Measurements from ENCODE around the gene SUSD6.

SUSD6 gene

GRCh38 chr14:69611172-69612013, at the start of gene SUSD6:
SUSD6 (plus strand) TSS chr14:69611596; CDS start chr14:69658593, 46,997 bp downstream.
- Histone ChIP-seq H3K36me3 (ENCODE audit: insufficient read depth, low read length) (no peaks in the 10 kb centered on the region), H3K27ac (ENCODE audit: low read depth, low read length) (peak within 1 kb of the TSS; percentile 94), H3K4me1 (ENCODE audit: insufficient read depth, low read length) (peaks cover 50% of the 10 kb centered on the region), H3K27me3 (ENCODE audit: control insufficient read depth in 1 of 2, insufficient read depth in 2 of 2, low read length in 2 of 2) (no peaks in the 10 kb centered on the region), H3K9me3 (ENCODE audit: low read length) (no peaks in the 10 kb centered on the region), H3K9ac (ENCODE audit: low read length) (peak within 1 kb of the TSS; percentile 94), H3K4me3 (ENCODE audit: low read depth in 1 of 2, low read length in 2 of 2) (peak within 1 kb of the TSS; percentile 67 to 87)

- Histone ChIP-seq H3K27ac (ENCODE audit: low read depth, low read length) (no peak overlapping the region), H3K27me3 (ENCODE audit: control insufficient read depth in 1 of 2, insufficient read depth in 2 of 2, low read length in 2 of 2) (peaks cover 0 to 11% of the 10 kb centered on the region in 2 donors), H3K36me3 (ENCODE audit: insufficient read depth, low read length) (no peaks in the 10 kb centered on the region), H3K9ac (ENCODE audit: low read length) (no peak overlapping the region), H3K4me1 (ENCODE audit: insufficient read depth, low read length) (no peaks in the 10 kb centered on the region), H3K9me3 (ENCODE audit: low read length) (no peaks in the 10 kb centered on the region), H3K4me3 (ENCODE audit: low read depth in 1 of 2, low read length in 2 of 2) (no peak overlapping the region)
These were observed 49.5 kb upstream of the SUSD6 start for GRCh38 chr14:69561893-69562292.

- Histone ChIP-seq H3K9ac (ENCODE audit: low read length) (no peak overlapping the region), H3K4me1 (ENCODE audit: insufficient read depth, low read length) (peaks cover 7% of the 10 kb centered on the region), H3K4me3 (ENCODE audit: low read depth in 1 of 2, low read length in 2 of 2) (no peak overlapping the region), H3K36me3 (ENCODE audit: insufficient read depth, low read length) (no peaks in the 10 kb centered on the region), H3K27ac (ENCODE audit: low read depth, low read length) (no peak overlapping the region), H3K27me3 (ENCODE audit: control insufficient read depth in 1 of 2, insufficient read depth in 2 of 2, low read length in 2 of 2) (peaks cover 33 to 51% of the 10 kb centered on the region in 2 donors), H3K9me3 (ENCODE audit: low read length) (no peaks in the 10 kb centered on the region)
These were observed 43.8 kb upstream of the SUSD6 start for GRCh38 chr14:69567563-69567962.

- H3K4me3 ChIP-seq (ENCODE audit: low read depth in 1 of 2, low read length in 2 of 2), result no peak overlapping the region
- H3K27ac ChIP-seq (ENCODE audit: low read depth, low read length), result no peak overlapping the region
- no peaks in the 10 kb centered on the region for H3K9me3 ChIP-seq (ENCODE audit: low read length)
- H3K9ac ChIP-seq (ENCODE audit: low read length), result no peak overlapping the region
- no peaks in the 10 kb centered on the region for H3K36me3 ChIP-seq (ENCODE audit: insufficient read depth, low read length)
- peaks cover 45 to 71% of the 10 kb centered on the region in 2 donors for H3K27me3 ChIP-seq (ENCODE audit: control insufficient read depth in 1 of 2, insufficient read depth in 2 of 2, low read length in 2 of 2)
- H3K4me1 ChIP-seq (ENCODE audit: insufficient read depth, low read length), result peaks cover 21% of the 10 kb centered on the region
These were observed 41.5 kb upstream of the SUSD6 start for GRCh38 chr14:69569859-69570258.

- no peaks in the 10 kb centered on the region for H3K36me3 ChIP-seq (ENCODE audit: insufficient read depth, low read length)
- peaks cover 21% of the 10 kb centered on the region for H3K4me1 ChIP-seq (ENCODE audit: insufficient read depth, low read length)
- peaks cover 45 to 79% of the 10 kb centered on the region in 2 donors for H3K27me3 ChIP-seq (ENCODE audit: control insufficient read depth in 1 of 2, insufficient read depth in 2 of 2, low read length in 2 of 2)
- H3K9me3 ChIP-seq (ENCODE audit: low read length), result no peaks in the 10 kb centered on the region
- no peak overlapping the region for H3K27ac ChIP-seq (ENCODE audit: low read depth, low read length)
- H3K9ac ChIP-seq (ENCODE audit: low read length), result no peak overlapping the region
- no peak overlapping the region for H3K4me3 ChIP-seq (ENCODE audit: low read depth in 1 of 2, low read length in 2 of 2)
These were observed 40.5 kb upstream of the SUSD6 start for GRCh38 chr14:69570836-69571330.

- peaks cover 21% of the 10 kb centered on the region for H3K4me1 ChIP-seq (ENCODE audit: insufficient read depth, low read length)
- peaks cover 50 to 84% of the 10 kb centered on the region in 2 donors for H3K27me3 ChIP-seq (ENCODE audit: control insufficient read depth in 1 of 2, insufficient read depth in 2 of 2, low read length in 2 of 2)
- no peaks in the 10 kb centered on the region for H3K36me3 ChIP-seq (ENCODE audit: insufficient read depth, low read length)
- H3K27ac ChIP-seq (ENCODE audit: low read depth, low read length), result no peak overlapping the region
- no peaks in the 10 kb centered on the region for H3K9me3 ChIP-seq (ENCODE audit: low read length)
- H3K9ac ChIP-seq (ENCODE audit: low read length), result no peak overlapping the region
- peak overlapping the region in 1 of 2 donors; percentile 50 for H3K4me3 ChIP-seq (ENCODE audit: low read depth in 1 of 2, low read length in 2 of 2)
These were observed 39.9 kb upstream of the SUSD6 start for GRCh38 chr14:69571449-69572029.

GRCh38 chr14:69572030-69572840, 39.2 kb upstream of the SUSD6 start:
- Histone ChIP-seq H3K27me3 (ENCODE audit: control insufficient read depth in 1 of 2, insufficient read depth in 2 of 2, low read length in 2 of 2) (peaks cover 52 to 77% of the 10 kb centered on the region in 2 donors), H3K9me3 (ENCODE audit: low read length) (no peaks in the 10 kb centered on the region), H3K9ac (ENCODE audit: low read length) (no peak overlapping the region), H3K36me3 (ENCODE audit: insufficient read depth, low read length) (no peaks in the 10 kb centered on the region), H3K4me1 (ENCODE audit: insufficient read depth, low read length) (peaks cover 21% of the 10 kb centered on the region), H3K4me3 (ENCODE audit: low read depth in 1 of 2, low read length in 2 of 2) (peak overlapping the region in 1 of 2 donors; percentile 50), H3K27ac (ENCODE audit: low read depth, low read length) (no peak overlapping the region)

GRCh38 chr14:69572841-69573135, 38.6 kb upstream of the SUSD6 start:
- Histone ChIP-seq H3K4me1 (ENCODE audit: insufficient read depth, low read length) (peaks cover 21% of the 10 kb centered on the region), H3K27me3 (ENCODE audit: control insufficient read depth in 1 of 2, insufficient read depth in 2 of 2, low read length in 2 of 2) (peaks cover 50 to 79% of the 10 kb centered on the region in 2 donors), H3K36me3 (ENCODE audit: insufficient read depth, low read length) (no peaks in the 10 kb centered on the region), H3K9ac (ENCODE audit: low read length) (no peak overlapping the region), H3K4me3 (ENCODE audit: low read depth in 1 of 2, low read length in 2 of 2) (no peak overlapping the region), H3K27ac (ENCODE audit: low read depth, low read length) (no peak overlapping the region), H3K9me3 (ENCODE audit: low read length) (no peaks in the 10 kb centered on the region)

- Histone ChIP-seq H3K27ac (ENCODE audit: low read depth, low read length) (no peak overlapping the region), H3K4me1 (ENCODE audit: insufficient read depth, low read length) (peaks cover 21% of the 10 kb centered on the region)
These were observed 38.1 kb upstream of the SUSD6 start for GRCh38 chr14:69573205-69573830.

GRCh38 chr14:69573831-69574262, 37.5 kb upstream of the SUSD6 start:
- H3K4me1 ChIP-seq (ENCODE audit: insufficient read depth, low read length), result peaks cover 21% of the 10 kb centered on the region
- H3K4me3 ChIP-seq (ENCODE audit: low read depth in 1 of 2, low read length in 2 of 2), result peak overlapping the region in 1 of 2 donors; percentile 19
- H3K27ac ChIP-seq (ENCODE audit: low read depth, low read length), result no peak overlapping the region
- H3K9me3 ChIP-seq (ENCODE audit: low read length), result no peaks in the 10 kb centered on the region
- H3K9ac ChIP-seq (ENCODE audit: low read length), result no peak overlapping the region
- H3K36me3 ChIP-seq (ENCODE audit: insufficient read depth, low read length), result no peaks in the 10 kb centered on the region
- H3K27me3 ChIP-seq (ENCODE audit: control insufficient read depth in 1 of 2, insufficient read depth in 2 of 2, low read length in 2 of 2), result peaks cover 43 to 74% of the 10 kb centered on the region in 2 donors

More at GRCh38 chr14:69573205-69573830, 38.1 kb upstream of the SUSD6 start:
- peak overlapping the region; percentile 19 to 27 for H3K4me3 ChIP-seq (ENCODE audit: low read depth in 1 of 2, low read length in 2 of 2)
- no peaks in the 10 kb centered on the region for H3K36me3 ChIP-seq (ENCODE audit: insufficient read depth, low read length)
- peaks cover 45 to 79% of the 10 kb centered on the region in 2 donors for H3K27me3 ChIP-seq (ENCODE audit: control insufficient read depth in 1 of 2, insufficient read depth in 2 of 2, low read length in 2 of 2)
- no peak overlapping the region for H3K9ac ChIP-seq (ENCODE audit: low read length)
- H3K9me3 ChIP-seq (ENCODE audit: low read length), result no peaks in the 10 kb centered on the region
